PC-3 (cell line): ENCODE measurements around the gene ZNF680. TPM values are rescaled to one million over a fixed set of nuclear protein-coding genes. Genes with fewer than 3 reads are reported as not detected.

Experiments
- ATAC-seq: fragments of 200-7000 bp; cut with Tn5 transposase; 2 replicates; pipeline ENCODE4 v1.9.1; 2020; ENCODE audit warnings: mild to moderate bottlenecking, moderate library complexity
- BruUV-seq: library from RNA; stranded (reverse); fragments of 400-500 nt; replicated peaks from 2 replicates; lab custom pipeline; 2021; lab: Mats Ljungman, UMichigan
- CTCF ChIA-PET: fragments of 300-600 bp; sonication (Branson Sonifier 250); formaldehyde crosslinking; loops from one replicate; lab custom pipeline; 2022; ENCODE audit warnings: antibody characterized with exemption; lab: Charles Lee
- POLR2A ChIA-PET: fragments of 300-600 bp; sonication (Branson Sonifier 250); formaldehyde crosslinking; loops from one replicate; lab custom pipeline; 2022; ENCODE audit warnings: antibody characterized with exemption; ENCODE audit not compliant: unreplicated experiment; lab: Charles Lee
- DNase-seq: peaks from one replicate; pipeline ENCODE4 v3.0.0-alpha.2; 2015
- H2AFZ ChIP-seq: fragments of 300-600 bp; sonication (generic); 2 replicates; pipeline ENCODE4 v1.6.0; 2016; ENCODE audit warnings: antibody characterized with exemption, low read length
- H3F3A ChIP-seq: fragments of 300-600 bp; sonication (generic); one replicate; pipeline ENCODE4 v1.6.0; 2017; ENCODE audit warnings: antibody characterized with exemption, low read length, control low read depth, mild to moderate bottlenecking; ENCODE audit not compliant: unreplicated experiment
- H3K27ac ChIP-seq: fragments of 300-600 bp; sonication (generic); 2 replicates; pipeline ENCODE4 v1.5.1; 2016; ENCODE audit warnings: mild to moderate bottlenecking, low read length
- H3K27me3 ChIP-seq: fragments of 300-600 bp; sonication (generic); 2 replicates; pipeline ENCODE4 v1.6.1; 2016; ENCODE audit warnings: low read length, mixed read lengths
- H3K36me3 ChIP-seq: fragments of 300-600 bp; sonication (generic); 2 replicates; pipeline ENCODE4 v1.6.1; 2016; ENCODE audit warnings: low read depth, mixed run types, low read length, mixed read lengths
- H3K4me1 ChIP-seq: fragments of 300-600 bp; sonication (generic); 2 replicates; pipeline ENCODE4 v1.5.1; 2016; ENCODE audit warnings: low read length; ENCODE audit not compliant: insufficient read depth
- H3K4me2 ChIP-seq: fragments of 300-600 bp; sonication (generic); 2 replicates; pipeline ENCODE4 v1.6.0; 2016; ENCODE audit warnings: low read length
- H3K4me3 ChIP-seq: fragments of 300-600 bp; sonication (generic); 2 replicates; pipeline ENCODE4 v1.5.1; 2016; ENCODE audit warnings: mild to moderate bottlenecking, low read length, mixed read lengths
- H3K79me2 ChIP-seq: fragments of 300-600 bp; sonication (generic); 2 replicates; pipeline ENCODE4 v1.6.1; 2017; ENCODE audit warnings: low read length, mixed read lengths
- H3K9ac ChIP-seq: fragments of 300-600 bp; sonication (generic); 2 replicates; pipeline ENCODE4 v1.6.0; 2016; ENCODE audit warnings: mild to moderate bottlenecking, low read length
- H3K9me2 ChIP-seq: fragments of 300-600 bp; sonication (generic); replicated peaks from 2 replicates; pipeline ENCODE4 v1.6.1; 2016; ENCODE audit warnings: mixed run types, low read length, mixed read lengths
- H3K9me3 ChIP-seq: fragments of 300-600 bp; sonication (generic); 2 replicates; pipeline ENCODE4 v1.6.1; 2016; ENCODE audit warnings: low read length, mixed read lengths
- H4K20me1 ChIP-seq: fragments of 300-600 bp; sonication (generic); 2 replicates; pipeline ENCODE4 v1.6.1; 2016; ENCODE audit warnings: low read length, mixed read lengths
- EZH2 ChIP-seq: fragments of 300-600 bp; sonication (generic); IDR thresholded peaks from one replicate; pipeline ENCODE4 v1.6.1; 2017; ENCODE audit warnings: antibody characterized with exemption, mild to moderate bottlenecking, low read length; ENCODE audit not compliant: unreplicated experiment
- EZH2phosphoT487 ChIP-seq: fragments of 300-600 bp; sonication (generic); IDR thresholded peaks from 2 replicates; pipeline ENCODE4 v1.6.1; 2018; ENCODE audit warnings: mild to moderate bottlenecking, antibody characterized with exemption, low read length, borderline replicate concordance
- intact Hi-C: fragments of 100-400 bp; cut with micrococcal nuclease; formaldehyde crosslinking; loops from 2 replicates; pipeline ENCODE4 v1.9.0; 2023
- total RNA-seq: library from RNA; depleted of rRNA; stranded (reverse); fragments of >200 nt; gene quantifications from 2 replicates; pipeline ENCODE4 v1.2.3, GENCODE V29; 2014
- TF ChIP-seq, protein P1 (sequence below): fragments of 300-600 bp; sonication (generic); conservative IDR thresholded peaks from 2 replicates; pipeline ENCODE4 v1.5.1; 2017; ENCODE audit warnings: antibody characterized with exemption, low read depth, mild to moderate bottlenecking, low read length

ZNF680 gene
- total RNA-seq, 1 experiment from 2014 or later: 8.8 TPM

DNA sequence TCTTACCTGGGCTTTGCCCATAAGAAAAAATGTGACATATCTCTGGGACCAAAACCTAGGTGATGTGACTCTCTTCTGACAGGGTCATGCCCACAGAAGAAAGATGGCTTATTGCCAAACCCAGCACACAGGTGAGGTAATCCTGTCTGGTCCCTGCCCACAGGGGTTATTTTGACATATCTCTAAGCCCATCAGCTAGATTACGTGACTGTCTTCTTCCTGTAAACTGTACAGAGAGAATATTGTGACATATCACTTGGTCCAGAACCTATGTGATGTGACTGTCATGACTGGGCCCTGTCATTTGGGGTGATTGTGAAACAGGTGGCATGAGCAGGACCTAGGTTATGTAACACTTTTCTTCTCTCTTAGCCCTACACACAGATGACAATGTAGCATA, 48.8 kb upstream of the ZNF680 start:
- DNase-seq (no peak), ATAC-seq (no peak)
- no peaks in the 10 kb centered on the region for H3K27me3 ChIP-seq
- H3K9me2 ChIP-seq: no peaks in the 10 kb centered on the region
- 0 out of 2 replicates have a peak, but pooled peaks cover 2% of the 10 kb centered on the region for H3K9me3 ChIP-seq
- H3K9ac ChIP-seq: no peak overlapping the region
- no peaks in the 10 kb centered on the region for H3K36me3 ChIP-seq
- no peaks in the 10 kb centered on the region for H3K4me1 ChIP-seq
- no peaks in the 10 kb centered on the region for H3K79me2 ChIP-seq
- H3K4me3 ChIP-seq: no peak overlapping the region
- BruUV-seq: no TSS peak
- no peak overlapping the region for H3K27ac ChIP-seq
- CTCF ChIA-PET: no interaction called here
- POLR2A ChIA-PET: no interaction called here
- H3K4me2 ChIP-seq: no peak overlapping the region
- no peaks in the 10 kb centered on the region for H3F3A ChIP-seq
- TF ChIP-seq, protein P1, sequence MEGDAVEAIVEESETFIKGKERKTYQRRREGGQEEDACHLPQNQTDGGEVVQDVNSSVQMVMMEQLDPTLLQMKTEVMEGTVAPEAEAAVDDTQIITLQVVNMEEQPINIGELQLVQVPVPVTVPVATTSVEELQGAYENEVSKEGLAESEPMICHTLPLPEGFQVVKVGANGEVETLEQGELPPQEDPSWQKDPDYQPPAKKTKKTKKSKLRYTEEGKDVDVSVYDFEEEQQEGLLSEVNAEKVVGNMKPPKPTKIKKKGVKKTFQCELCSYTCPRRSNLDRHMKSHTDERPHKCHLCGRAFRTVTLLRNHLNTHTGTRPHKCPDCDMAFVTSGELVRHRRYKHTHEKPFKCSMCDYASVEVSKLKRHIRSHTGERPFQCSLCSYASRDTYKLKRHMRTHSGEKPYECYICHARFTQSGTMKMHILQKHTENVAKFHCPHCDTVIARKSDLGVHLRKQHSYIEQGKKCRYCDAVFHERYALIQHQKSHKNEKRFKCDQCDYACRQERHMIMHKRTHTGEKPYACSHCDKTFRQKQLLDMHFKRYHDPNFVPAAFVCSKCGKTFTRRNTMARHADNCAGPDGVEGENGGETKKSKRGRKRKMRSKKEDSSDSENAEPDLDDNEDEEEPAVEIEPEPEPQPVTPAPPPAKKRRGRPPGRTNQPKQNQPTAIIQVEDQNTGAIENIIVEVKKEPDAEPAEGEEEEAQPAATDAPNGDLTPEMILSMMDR: no peak
- TF ChIP-seq EZH2phosphoT487 (no peak), EZH2 (no peak)
- intact Hi-C loops: no loop called here
- no peak overlapping the region for H2AFZ ChIP-seq
- no peaks in the 10 kb centered on the region for H4K20me1 ChIP-seq

DNA sequence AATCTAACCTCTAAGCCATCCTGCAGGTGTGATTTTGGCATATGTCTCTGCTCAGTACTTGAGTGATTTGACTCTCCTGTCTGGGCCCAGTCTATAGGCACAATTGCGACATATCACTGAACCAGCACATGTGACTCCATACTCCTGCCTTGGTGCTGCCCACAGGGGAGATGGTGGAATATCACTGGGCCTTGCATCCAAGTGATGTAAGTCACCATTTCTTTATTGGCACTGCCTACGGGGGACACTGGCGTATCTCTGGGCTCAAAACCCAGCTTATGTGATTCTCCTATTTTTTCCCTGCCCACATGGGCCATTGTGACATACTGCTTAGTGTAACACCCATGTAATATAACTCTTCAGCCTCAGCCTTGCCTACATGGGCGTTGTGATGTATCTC, 48.1 kb upstream of the ZNF680 start:
- no peak overlapping the region for H3K4me3 ChIP-seq
- H4K20me1 ChIP-seq: no peaks in the 10 kb centered on the region
- no peaks in the 10 kb centered on the region for H3K79me2 ChIP-seq
- H3K9ac ChIP-seq: no peak overlapping the region
- H3K27ac ChIP-seq: no peak overlapping the region
- no peaks in the 10 kb centered on the region for H3K27me3 ChIP-seq
- no peaks in the 10 kb centered on the region for H3F3A ChIP-seq
- no peaks in the 10 kb centered on the region for H3K9me3 ChIP-seq
- BruUV-seq: no TSS peak
- DNase-seq: no peak
- TF ChIP-seq, protein P1: no peak
- no peak for TF ChIP-seq EZH2phosphoT487
- no peak for TF ChIP-seq EZH2
- no peak for ATAC-seq
- no peaks in the 10 kb centered on the region for H3K4me1 ChIP-seq
- H2AFZ ChIP-seq: no peak overlapping the region
- no peaks in the 10 kb centered on the region for H3K36me3 ChIP-seq
- CTCF ChIA-PET: no interaction called here
- no peaks in the 10 kb centered on the region for H3K9me2 ChIP-seq
- H3K4me2 ChIP-seq: no peak overlapping the region
- intact Hi-C loops: no loop called here
- POLR2A ChIA-PET: no interaction called here

DNA sequence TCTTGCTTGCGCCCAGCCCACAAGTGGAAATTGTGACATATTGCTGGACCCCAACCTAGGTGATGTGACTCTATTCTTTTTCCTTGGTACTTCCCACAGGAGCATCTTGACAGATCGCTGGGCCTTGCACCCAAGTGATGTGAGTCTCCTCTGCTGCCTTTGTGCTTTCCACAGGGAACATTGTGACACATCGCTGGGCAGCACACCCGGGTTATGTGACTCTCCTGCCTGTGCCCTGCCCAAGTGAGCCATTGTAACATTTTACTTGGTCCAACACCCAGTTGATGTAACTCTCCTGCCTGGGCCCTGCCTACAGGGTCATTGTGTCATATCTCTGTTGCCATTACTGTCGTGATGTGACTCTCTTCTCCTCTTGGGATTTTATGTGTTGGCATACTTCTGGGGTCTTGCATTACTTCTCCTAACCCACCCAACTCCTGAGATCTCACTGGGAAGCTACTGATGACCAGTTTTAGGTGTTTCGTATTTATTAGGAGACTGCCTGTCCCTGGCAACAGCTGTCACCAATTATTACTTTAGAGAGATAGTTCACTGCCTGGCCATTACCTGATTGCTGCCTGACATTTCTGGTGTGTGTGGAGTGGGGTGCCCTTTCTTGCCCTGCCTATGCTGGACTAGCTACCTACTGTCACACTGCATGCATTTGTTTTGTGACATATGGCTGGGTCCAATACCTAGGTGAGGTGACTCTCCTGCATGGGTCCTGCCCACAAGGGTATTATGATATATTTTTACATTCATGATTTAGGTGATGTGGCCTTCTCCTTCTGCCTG, 45.4 kb upstream of the ZNF680 start:
- no peak overlapping the region for H3K4me2 ChIP-seq
- DNase-seq (no peak), ATAC-seq (no peak)
- no TSS peak for BruUV-seq
- H3F3A ChIP-seq: no peaks in the 10 kb centered on the region
- no peaks in the 10 kb centered on the region for H3K27me3 ChIP-seq
- no peak overlapping the region for H2AFZ ChIP-seq
- no peaks in the 10 kb centered on the region for H3K9me2 ChIP-seq
- H3K27ac ChIP-seq: no peak overlapping the region
- no peaks in the 10 kb centered on the region for H3K9me3 ChIP-seq
- H3K79me2 ChIP-seq: no peaks in the 10 kb centered on the region
- intact Hi-C loops: no loop called here
- no peak overlapping the region for H3K4me3 ChIP-seq
- no peaks in the 10 kb centered on the region for H3K4me1 ChIP-seq
- no peaks in the 10 kb centered on the region for H4K20me1 ChIP-seq
- POLR2A ChIA-PET: no interaction called here
- no peak for TF ChIP-seq EZH2
- TF ChIP-seq EZH2phosphoT487: no peak
- TF ChIP-seq, protein P1: no peak
- CTCF ChIA-PET: no interaction called here
- H3K9ac ChIP-seq: no peak overlapping the region
- H3K36me3 ChIP-seq: no peaks in the 10 kb centered on the region; the same call in 1 of the 2 replicates
